PFSK-1 (cell line): ENCODE data around the gene MARK3.

Source experiments
- REST ChIP-seq, 2 experiments: IDR thresholded peaks; 2 replicates each; pipeline versions ENCODE4 v1.6.1 to v1.8.0; 2011 to 2012; ENCODE audit warnings: low read depth in 2 of 2, low read length in 2 of 2, control low read depth in 1 of 2, inconsistent platforms in 1 of 2, mild to moderate bottlenecking in 1 of 2, moderate library complexity in 1 of 2; ENCODE audit not compliant: insufficient read depth in 1 of 2
- TAF1 ChIP-seq: IDR thresholded peaks from 2 replicates; pipeline ENCODE4 v1.6.1; 2012; ENCODE audit warnings: low read length, control low read depth, borderline replicate concordance; ENCODE audit not compliant: insufficient read depth

DNA sequence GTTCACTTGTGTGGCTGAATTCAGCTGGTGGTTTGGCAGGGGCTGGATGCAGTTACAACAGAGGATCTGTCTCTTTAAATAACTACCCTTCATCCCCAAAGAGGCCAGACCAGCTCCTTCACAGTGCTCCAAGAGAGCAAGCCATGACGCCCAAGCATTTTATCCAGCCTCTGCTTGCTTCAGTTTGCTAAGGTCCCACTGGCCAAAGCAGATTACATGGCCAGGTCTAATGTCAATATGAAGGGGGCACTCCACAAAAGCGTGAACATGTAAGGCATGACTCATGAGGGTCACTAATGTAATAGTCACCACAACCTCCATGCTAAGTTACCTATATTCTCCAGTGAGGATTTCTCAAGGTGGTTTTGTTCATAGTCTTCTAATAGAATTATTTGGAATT lies 62.9 kb downstream of the MARK3 start:
- TF ChIP-seq TAF1 (no peak), REST (IDR thresholded peaks at IDR 0.05; ENCODE audit: insufficient read depth in 1 of 2, low read depth in 2 of 2, low read length in 2 of 2) (no peak)
